Esophagus mucosa (tissue), 1 donor: Measurements from ENCODE around the gene RPL27A. TPM values are rescaled to one million over a fixed set of nuclear protein-coding genes. Genes with fewer than 3 reads are reported as not detected.

ENCODE experiments used
- ATAC-seq: fragments of 200-7000 bp; cut with Tn5 transposase; one replicate; pipeline ENCODE4 v1.9.1; 2020
- total RNA-seq: library from RNA; stranded (reverse); gene quantifications from one replicate; pipeline ENCODE4 v1.2.4, GENCODE V29; 2023
- donor health status: DM: yes; HTN: yes; CAD: no.

Gene RPL27A
- total RNA-seq, 1 donor from 2014 or later, result 1,154 TPM

DNA sequence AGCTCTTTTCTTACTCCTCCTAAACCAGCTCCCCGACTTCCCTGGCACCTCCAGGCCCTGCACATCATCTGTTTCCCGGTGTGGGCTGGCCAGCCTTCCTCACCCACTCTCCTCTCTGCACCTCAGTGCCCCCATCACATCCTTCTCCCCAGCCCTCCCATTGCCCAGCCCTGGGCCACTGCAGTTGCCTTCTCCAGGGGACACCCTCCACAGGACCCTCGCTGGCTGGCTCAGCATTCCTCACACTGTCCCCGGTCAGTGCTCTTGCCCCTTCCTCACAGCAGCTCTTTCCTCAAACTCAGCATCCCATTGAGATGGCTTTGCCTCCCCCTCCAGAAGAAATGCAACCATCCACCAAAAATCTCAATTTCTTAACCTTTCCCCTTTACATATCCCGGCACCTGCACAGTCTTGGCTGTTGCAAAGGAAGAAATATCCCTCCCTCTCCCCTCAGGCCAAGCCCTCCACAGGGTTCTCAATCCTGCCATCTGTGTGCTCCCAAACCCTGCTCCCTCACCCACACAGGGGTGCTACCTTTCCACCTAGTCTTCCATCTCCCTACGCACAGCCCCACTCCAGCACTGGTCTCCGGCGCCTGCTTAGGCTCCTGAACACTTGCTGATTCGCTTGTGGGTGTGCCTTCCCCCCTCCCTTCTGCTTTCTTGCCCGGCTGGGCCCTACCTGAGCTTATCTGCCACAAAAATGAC is 19.5 kb downstream of the RPL27A start:
- ATAC-seq, result no peak

DNA sequence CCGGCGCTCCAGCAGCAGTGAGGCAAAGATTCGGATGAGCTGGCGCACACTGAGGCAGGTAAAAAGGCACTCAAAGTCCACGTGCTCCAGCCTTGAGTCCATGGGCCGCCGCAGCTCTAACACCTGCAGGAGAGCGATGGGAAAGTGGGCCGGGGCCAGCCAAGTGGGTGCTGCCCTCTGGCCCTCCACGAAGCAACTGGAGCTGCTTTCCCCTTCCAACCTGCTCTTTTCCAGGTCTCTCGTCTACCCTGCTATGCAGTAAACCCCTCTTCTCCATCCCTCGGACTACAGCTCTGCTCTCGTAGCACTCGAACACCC is 20.0 kb downstream of the RPL27A start:
- ATAC-seq, result no peak

- no peak for ATAC-seq
These were observed 21.5 kb downstream of the RPL27A start for GRCh38 chr11:8704136-8704535.

DNA sequence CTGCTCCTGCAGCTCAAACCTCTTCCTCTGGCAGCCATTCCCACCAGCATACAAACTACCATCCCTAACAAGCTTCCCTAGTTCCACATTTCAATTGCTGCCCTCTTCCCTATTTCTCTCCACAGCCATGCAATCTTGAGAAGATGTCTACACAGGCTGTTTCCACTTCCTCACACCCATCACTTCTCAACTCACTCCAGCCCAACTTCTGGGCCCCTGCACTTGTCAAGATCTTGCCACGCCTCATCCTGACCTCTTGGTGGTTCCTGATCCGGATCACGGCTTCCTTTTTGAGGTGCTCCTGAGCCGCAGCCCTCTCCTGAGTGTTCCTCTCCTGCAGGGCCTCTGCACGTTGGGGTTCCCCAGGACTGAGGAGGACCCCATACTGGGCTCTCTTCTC is 22.6 kb downstream of the RPL27A start:
- no peak for ATAC-seq

GRCh38 chr11:8706673-8707432 is 24.3 kb downstream of the RPL27A start:
- no peak for ATAC-seq

DNA sequence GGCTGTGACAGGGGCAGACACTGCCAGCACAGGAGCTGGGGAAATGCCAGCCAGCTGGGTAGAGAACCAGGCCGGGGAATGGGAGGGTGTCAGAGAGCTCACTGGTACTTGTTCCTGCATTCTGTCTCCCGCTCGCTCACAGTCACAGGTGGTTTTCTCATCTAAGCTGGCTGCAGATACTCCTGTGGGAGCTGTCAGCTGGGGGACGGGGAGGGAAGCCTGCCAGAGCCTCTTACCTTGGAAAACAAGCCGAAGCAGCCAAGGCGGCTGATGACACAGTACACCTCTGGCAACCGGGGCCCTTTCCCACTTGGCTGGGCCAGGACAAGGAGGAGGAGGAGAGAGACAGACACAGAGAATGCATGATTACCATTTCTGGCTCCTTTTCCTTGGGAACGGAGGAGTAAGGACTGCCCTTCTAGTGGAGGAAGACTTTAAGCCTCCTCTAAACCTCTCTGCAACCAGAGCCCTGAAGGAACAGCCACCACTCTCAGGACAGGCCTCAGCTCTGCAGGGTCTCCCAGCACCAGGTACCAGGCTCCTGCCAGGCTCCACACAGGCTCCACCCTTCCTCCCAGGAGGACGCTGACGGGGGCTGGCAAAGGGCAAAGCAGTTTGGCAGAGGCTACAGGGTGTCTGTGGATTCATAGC is 25.1 kb downstream of the RPL27A start:
- ATAC-seq, result peak; percentile 12

GRCh38 chr11:8709002-8709672 is 26.5 kb downstream of the RPL27A start:
- ATAC-seq, result peak; percentile 28

GRCh38 chr11:8709777-8710176 is 27.2 kb downstream of the RPL27A start:
- no peak for ATAC-seq

DNA sequence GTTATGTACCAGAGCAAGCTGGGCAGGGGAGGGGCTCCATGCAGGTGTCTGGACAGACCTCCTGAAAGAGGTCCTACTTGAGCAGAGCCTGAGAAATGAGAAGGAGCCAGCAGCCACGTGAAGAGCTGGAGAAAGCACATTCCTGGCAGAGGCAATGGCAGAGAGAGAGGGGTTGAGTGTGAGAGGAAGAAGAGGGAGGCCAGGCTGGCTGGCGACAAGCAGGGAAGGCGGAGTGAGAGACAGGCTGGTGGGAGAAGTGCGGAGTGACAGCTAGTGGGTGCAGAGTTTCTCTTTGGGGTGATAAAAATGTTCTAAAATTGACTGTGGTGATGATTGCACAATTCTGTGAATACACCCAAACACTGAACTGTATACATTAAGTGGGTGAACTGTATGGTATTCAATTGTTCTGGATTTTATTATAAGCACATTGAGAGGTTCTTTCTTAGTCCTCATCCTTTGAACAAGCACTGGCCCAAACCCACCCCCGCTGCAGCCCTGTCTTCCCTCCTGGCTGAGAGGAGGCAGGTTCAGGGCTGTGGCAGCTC is 29.4 kb downstream of the RPL27A start:
- no peak for ATAC-seq

- ATAC-seq, result no peak
These were observed 29.9 kb downstream of the RPL27A start for GRCh38 chr11:8712506-8712905.

DNA sequence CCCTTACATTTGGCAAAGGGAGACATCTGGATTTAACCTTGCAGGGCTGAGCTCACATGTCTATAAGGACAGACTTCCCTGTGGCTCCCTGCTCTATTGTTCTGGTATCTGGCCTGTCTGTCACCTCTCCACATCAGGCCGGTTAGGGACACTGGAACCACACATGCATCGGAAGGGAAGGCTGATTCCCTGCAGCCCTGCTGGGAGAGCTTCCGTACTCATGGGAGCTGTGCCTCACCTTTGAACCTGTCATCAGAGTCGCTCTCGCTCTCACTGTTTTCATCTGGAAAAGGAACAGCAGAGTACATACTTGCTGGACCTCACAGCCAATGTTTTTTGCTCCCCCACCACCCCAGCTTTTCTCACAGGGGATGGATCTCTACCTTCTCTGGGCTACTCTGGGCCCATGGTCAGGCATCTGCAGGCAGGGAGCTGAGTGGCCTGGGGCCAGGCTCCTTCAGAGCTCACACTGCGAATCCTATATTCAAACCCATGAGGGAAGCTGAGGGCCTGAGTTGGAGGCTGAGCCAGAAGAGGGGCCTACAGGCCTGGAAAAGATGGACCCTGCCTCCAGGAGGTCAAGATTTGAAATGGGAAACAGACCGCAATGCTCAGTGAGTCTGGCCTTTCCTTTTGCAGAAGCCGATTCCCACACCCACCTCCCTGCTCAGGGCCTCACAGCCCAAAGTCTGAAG is 31.3 kb downstream of the RPL27A start:
- ATAC-seq, result no peak

GRCh38 chr11:8714622-8715225 is 32.1 kb downstream of the RPL27A start:
- ATAC-seq, result peak; percentile 58

DNA sequence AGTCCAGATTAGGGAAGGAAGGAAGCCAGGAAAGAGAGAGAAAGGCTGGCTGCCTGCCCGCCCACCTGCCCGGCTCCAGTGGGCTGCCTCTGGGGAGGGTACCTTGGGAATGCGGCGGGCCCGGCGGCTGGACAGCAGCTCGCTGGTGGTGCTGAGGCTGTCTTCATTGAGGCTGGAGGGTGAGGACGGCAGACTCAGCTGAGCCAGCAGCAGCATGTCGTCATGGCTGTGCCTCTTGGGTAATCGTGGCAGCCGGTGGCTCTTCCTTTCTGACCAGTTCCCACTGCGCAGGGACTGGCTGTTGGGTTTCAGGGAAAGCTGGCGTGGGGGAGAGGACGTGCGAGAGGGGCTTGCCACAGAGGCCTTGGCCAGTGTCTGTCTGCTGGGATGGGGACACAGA is 32.9 kb downstream of the RPL27A start:
- ATAC-seq, result no peak

DNA sequence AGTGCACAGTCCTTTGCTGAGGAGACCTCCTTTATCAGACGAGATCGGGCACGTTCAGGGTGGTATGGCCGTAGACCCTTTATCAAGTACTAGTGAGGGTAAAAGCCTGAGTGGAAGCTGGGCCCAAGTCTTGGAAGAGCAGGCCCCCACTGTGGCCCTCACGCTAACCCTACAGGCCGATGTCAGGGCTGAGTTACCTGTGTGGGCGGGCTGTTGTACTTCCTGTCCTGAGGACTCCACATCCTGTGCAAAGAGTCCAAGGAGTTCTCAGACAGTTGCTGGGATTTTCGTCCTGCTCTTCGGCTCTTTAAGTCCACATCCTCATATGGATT is 34.9 kb downstream of the RPL27A start:
- no peak for ATAC-seq

DNA sequence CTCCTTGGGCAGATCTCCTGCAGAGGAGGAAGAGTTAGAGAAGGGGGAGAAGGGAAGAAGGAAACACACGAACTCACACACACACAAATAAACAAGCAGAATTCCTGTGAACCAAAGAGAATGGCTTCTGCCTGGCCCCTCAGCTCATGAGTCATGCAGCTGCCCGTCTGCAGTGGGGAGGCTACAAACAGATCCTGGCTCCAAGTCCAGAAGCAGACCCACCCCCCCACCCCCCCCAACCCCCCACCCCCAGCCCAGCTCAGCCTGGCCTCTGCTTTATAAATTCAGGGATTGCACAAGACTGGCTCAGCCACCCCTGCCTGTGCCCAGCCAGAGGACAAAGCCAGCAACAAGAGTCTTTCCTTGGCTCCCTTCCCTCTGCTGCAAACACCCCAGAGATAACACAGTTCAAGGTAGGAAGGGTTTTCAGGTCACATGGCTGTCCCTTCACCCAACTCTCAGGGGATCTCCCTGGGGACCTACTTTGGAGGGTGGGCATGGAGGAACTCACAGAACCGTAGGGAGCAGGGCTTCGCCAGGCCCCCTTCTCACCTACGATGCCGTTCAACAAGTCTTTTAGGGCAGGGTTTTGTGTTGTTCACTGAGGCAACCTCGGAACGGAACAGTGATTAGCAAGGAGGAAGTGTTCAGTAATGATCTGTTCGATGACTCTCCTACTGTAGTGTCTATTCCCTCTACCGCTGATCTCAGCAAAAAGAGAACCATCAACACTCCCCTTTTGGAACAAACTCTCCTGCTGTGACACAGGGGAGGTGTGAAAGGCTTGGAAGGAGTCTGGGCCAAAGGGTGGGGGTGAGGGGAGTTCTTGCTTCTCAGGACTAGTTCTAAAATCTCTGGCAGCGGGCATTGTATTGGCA is 35.5 kb downstream of the RPL27A start:
- ATAC-seq, result peak; percentile 76

DNA sequence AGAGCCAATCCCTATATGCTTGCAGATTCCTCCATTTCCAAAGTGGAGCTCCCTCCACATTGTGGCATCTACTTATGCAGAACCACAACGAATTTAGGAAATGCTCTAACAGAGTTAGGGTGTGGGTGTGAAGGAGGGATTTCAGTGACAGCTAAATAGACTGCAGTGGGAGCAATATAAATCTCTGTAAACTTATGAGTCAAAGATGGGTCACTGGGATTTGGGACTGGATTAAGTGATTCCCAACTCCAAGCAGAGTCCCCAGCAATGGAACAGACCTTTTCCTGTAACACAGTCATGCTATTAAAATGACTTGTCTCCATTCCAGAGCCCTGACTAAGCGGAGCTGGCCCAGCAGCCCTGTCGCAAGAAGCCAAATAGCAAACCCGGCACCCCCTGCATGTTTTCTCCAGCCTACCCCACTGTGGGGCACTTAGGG is 36.6 kb downstream of the RPL27A start:
- ATAC-seq, result peak; percentile 74

DNA sequence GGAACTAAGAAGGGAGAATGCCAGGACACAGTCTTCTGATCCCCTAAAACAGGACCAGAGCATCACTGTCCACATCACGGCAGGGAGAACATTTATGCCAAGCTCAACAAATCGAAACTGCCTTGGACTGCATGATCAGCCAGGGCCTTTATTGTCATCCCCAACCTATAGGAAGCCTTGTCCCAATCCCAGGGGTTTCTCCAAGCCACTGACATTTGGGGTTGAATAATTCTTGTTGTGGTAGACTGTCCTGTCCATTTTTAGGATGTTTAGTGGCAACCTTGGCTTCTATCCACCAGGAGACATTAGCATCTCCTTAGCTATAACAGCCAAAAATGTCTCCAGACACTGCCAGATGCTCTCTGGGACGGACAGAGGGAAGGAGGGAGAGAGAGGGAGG is 37.1 kb downstream of the RPL27A start:
- no peak for ATAC-seq

GRCh38 chr11:8720352-8720751 is 37.8 kb downstream of the RPL27A start:
- no peak for ATAC-seq

DNA sequence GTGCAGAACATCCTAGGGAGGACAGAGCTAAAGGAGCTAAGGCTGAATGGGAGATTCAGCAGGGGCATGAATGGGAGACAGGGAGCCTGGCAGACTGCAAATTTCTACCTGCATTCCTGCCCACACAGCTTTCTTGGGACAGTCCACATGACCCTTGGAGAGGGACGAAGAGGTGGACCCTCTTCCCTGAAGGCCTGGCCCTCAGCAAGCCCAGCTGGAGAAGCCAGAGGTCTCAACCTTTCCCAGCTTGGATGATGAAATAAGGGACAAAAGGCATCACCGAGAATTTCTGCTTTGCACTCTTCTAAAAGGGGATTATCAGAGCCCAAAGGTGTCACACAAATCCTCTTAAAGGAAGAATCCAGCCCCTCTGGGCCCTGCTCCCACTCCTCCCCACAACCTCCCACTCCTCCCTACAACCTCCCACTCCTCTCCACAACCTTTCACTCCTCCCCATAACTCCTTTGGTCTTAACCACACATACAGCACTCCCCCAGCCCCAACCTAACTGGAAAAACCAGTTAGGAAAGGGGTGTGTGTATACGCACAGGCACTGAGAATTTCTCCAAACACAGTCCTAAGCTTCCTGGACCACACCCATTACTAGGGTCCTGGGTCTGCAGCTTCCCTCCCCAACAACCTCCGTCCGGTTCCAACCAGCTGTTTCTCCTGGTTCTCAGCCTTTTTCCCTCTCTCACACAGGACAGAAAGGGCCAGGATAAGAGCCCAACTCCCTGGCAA is 38.4 kb downstream of the RPL27A start:
- ATAC-seq, result peak; percentile 80
